KMS-11 (cell line): ENCODE measurements around the gene DPF1.

Experiments
- H2AFZ ChIP-seq: fragments of 200-600 bp; sonication (generic); 2 replicates; pipeline ENCODE4 v1.6.1; 2016; ENCODE audit warnings: antibody characterized with exemption, mixed run types, low read depth
- H3K27ac ChIP-seq: fragments of 200-600 bp; sonication (generic); 2 replicates; pipeline ENCODE4 v1.6.1; 2016; ENCODE audit warnings: mild to moderate bottlenecking, mixed run types
- H3K27me3 ChIP-seq: fragments of 200-600 bp; sonication (generic); 2 replicates; pipeline ENCODE4 v1.6.1; 2017; ENCODE audit warnings: mild to moderate bottlenecking, low read depth, mixed run types, moderate library complexity; ENCODE audit not compliant: insufficient read depth
- H3K36me3 ChIP-seq: fragments of 200-600 bp; sonication (generic); 2 replicates; pipeline ENCODE4 v1.6.1; 2017; ENCODE audit warnings: mild to moderate bottlenecking, mixed run types; ENCODE audit not compliant: insufficient read depth
- H3K4me1 ChIP-seq: fragments of 200-600 bp; sonication (generic); 2 replicates; pipeline ENCODE4 v1.6.1; 2016; ENCODE audit warnings: mild to moderate bottlenecking, low read depth, mixed run types; ENCODE audit not compliant: poor library complexity, severe bottlenecking
- H3K4me2 ChIP-seq: fragments of 200-600 bp; sonication (generic); 2 replicates; pipeline ENCODE4 v1.7.0; 2016; ENCODE audit warnings: mild to moderate bottlenecking, mixed run types
- H3K4me3 ChIP-seq: fragments of 200-600 bp; sonication (generic); IDR thresholded peaks from 2 replicates; pipeline ENCODE4 v1.6.1; 2017; ENCODE audit warnings: low read depth, low read length, mixed read lengths; ENCODE audit not compliant: insufficient read depth
- H3K79me2 ChIP-seq: fragments of 200-600 bp; sonication (generic); 2 replicates; pipeline ENCODE4 v1.6.1; 2016; ENCODE audit warnings: low read depth, mixed run types; ENCODE audit not compliant: insufficient read depth
- H3K9ac ChIP-seq: fragments of 200-600 bp; sonication (generic); 2 replicates; pipeline ENCODE4 v1.6.1; 2016; ENCODE audit warnings: mild to moderate bottlenecking, mixed run types
- H4K20me1 ChIP-seq: fragments of 200-600 bp; sonication (generic); 2 replicates; pipeline ENCODE4 v1.6.1; 2016; ENCODE audit warnings: mild to moderate bottlenecking, mixed run types; ENCODE audit not compliant: insufficient read depth
- TF ChIP-seq, protein P1 (sequence below): fragments of 200-600 bp; sonication (generic); conservative IDR thresholded peaks from 2 replicates; pipeline ENCODE4 v1.6.1; 2017; ENCODE audit warnings: low read depth, mild to moderate bottlenecking, antibody characterized with exemption, low read length, moderate library complexity, mixed read lengths

The DPF1 gene

DNA sequence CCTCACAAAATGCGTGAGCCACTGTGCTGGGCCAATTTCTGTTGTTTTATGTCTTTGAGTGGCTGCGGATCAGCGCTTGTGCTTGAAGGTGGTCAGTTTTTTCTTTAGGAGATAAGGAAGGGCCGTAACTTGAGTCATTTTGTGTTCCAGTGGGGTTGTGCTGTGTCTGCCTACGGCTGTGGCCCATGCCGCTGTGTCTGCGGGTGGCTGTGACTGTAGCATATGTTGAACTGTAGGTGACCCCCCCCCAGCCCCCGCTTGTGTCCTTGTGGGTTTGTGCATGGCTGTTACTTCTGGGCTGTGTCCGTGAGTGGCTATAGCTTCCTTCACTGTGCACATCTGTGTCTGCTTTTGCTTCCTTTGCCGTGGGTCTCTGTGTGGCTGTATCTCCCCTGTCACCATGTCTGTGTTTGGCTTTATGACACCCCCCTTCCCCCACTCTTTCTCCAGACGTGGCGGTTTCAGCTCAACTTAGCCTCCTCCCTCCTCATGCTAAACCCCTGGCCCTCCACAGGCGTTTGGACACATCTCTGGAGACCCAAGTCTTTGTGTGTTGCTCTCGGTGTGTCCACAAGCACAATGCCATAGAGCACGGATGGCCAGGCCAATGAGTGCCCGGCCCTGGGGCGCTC is 31.5 kb upstream of the DPF1 start:
- peaks cover 3% of the 10 kb centered on the region; the same call in 1 of the 2 replicates for H3K27me3 ChIP-seq
- H4K20me1 ChIP-seq, result no peaks in the 10 kb centered on the region
- TF ChIP-seq, protein P1, sequence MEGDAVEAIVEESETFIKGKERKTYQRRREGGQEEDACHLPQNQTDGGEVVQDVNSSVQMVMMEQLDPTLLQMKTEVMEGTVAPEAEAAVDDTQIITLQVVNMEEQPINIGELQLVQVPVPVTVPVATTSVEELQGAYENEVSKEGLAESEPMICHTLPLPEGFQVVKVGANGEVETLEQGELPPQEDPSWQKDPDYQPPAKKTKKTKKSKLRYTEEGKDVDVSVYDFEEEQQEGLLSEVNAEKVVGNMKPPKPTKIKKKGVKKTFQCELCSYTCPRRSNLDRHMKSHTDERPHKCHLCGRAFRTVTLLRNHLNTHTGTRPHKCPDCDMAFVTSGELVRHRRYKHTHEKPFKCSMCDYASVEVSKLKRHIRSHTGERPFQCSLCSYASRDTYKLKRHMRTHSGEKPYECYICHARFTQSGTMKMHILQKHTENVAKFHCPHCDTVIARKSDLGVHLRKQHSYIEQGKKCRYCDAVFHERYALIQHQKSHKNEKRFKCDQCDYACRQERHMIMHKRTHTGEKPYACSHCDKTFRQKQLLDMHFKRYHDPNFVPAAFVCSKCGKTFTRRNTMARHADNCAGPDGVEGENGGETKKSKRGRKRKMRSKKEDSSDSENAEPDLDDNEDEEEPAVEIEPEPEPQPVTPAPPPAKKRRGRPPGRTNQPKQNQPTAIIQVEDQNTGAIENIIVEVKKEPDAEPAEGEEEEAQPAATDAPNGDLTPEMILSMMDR, result no peak
- H3K27ac ChIP-seq, result no peak overlapping the region
- no peaks in the 10 kb centered on the region for H3K79me2 ChIP-seq
- H3K4me3 ChIP-seq, result no peak overlapping the region
- no peak overlapping the region for H2AFZ ChIP-seq
- H3K4me1 ChIP-seq, result no peaks in the 10 kb centered on the region
- no peak overlapping the region for H3K4me2 ChIP-seq
- H3K36me3 ChIP-seq, result no peaks in the 10 kb centered on the region
- H3K9ac ChIP-seq, result no peak overlapping the region

DNA sequence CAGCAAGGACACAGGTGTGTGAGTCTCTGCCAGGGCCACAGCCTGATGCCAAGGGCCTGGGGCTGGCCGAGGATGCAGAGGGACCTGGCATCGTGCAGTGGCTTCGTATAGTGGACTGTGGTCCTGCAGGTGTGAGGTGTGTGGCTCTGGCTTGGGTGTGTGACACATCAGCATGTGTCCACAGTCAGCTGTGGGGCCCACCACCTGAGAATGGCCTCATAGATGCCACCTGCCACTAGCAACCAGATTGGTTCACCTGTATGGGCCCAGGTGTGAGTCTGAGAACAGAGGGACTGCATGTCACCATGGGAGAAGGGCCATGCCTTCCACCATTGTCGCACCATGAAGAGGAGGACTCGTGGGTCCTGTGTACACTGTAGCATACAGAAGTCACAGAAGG is 29.8 kb upstream of the DPF1 start:
- Histone ChIP-seq H3K4me1 (no peaks in the 10 kb centered on the region), H3K36me3 (no peaks in the 10 kb centered on the region), H3K9ac (no peak overlapping the region), H3K4me2 (no peak overlapping the region), H3K27me3 (peaks cover 3% of the 10 kb centered on the region; the same call in 1 of the 2 replicates), H3K27ac (no peak overlapping the region), H2AFZ (no peak overlapping the region), H3K79me2 (no peaks in the 10 kb centered on the region), H4K20me1 (no peaks in the 10 kb centered on the region), H3K4me3 (no peak overlapping the region)
- TF ChIP-seq, protein P1, result no peak

DNA sequence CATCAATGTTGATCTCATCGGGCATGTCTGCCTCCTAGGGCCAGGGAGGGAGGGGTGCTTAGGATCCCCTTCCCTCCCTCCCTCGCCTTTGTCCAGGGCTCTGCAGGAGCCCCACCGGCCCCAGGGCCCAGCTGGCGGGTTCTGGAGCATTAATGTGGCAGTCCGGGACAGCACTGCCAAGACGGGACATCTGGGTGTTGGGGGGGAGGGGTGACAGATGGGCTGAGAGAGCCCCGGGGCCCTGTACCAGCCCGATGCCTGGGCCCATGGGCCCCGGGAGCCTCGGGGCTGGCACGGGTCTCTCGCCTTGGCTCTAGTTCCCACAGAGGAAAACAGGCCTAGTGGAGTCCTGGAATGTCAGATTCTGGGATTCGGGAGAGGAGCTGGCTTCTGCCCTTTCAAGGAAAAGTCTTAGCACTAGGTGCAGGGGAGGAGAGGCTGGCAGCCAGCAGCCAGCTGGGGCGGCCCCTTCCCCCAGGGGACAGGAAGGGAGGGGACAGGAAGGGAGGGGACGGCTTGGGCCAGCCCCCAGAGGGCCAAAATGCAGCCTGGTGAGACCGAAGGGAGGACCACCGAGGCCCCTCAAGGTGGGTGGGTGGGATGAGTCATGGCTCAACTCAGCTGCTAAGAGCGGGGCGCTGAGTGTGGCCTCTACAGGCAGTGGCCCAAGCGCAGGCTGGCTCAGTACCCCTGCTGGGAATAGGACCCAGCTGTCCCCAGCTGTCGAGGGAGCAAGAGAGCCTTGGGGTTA is 29.1 kb upstream of the DPF1 start:
- H3K4me2 ChIP-seq, result no peak overlapping the region
- no peak overlapping the region for H3K27ac ChIP-seq
- TF ChIP-seq, protein P1, result no peak
- H3K9ac ChIP-seq, result no peak overlapping the region
- no peak overlapping the region for H2AFZ ChIP-seq
- no peaks in the 10 kb centered on the region for H3K36me3 ChIP-seq
- H3K4me1 ChIP-seq, result no peaks in the 10 kb centered on the region
- H3K4me3 ChIP-seq, result no peak overlapping the region
- H3K27me3 ChIP-seq, result peaks cover 3% of the 10 kb centered on the region; the same call in 1 of the 2 replicates
- no peaks in the 10 kb centered on the region for H4K20me1 ChIP-seq
- no peaks in the 10 kb centered on the region for H3K79me2 ChIP-seq

DNA sequence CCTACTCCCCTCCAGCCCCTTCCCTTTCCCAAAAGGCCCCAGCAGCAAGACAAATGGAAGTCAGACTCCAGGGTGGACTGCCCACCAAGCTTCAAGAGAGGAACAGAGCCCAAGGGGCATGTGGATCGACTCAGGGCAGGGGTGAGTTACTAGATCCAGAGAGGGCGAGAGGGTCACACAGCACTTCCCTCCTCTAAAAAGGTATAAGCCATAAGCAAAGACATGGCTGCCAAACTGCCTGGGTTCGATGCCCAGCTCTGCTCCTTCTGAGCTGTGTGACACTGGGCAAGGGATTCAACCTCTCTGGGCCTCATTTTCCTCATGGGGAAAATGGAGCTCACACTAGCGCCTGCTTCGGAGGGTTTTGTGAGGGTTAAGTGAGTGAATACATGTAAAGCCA is 28.4 kb upstream of the DPF1 start:
- Histone ChIP-seq H4K20me1 (no peaks in the 10 kb centered on the region), H3K9ac (no peak overlapping the region), H3K4me2 (no peak overlapping the region), H3K27me3 (peaks cover 3% of the 10 kb centered on the region; the same call in 1 of the 2 replicates), H3K27ac (no peak overlapping the region), H3K4me3 (no peak overlapping the region), H3K36me3 (no peaks in the 10 kb centered on the region), H3K79me2 (no peaks in the 10 kb centered on the region), H3K4me1 (no peaks in the 10 kb centered on the region), H2AFZ (no peak overlapping the region)
- TF ChIP-seq, protein P1, result no peak
